ENCODE results near the gene UBE2L5.

Gene UBE2L5

DNA sequence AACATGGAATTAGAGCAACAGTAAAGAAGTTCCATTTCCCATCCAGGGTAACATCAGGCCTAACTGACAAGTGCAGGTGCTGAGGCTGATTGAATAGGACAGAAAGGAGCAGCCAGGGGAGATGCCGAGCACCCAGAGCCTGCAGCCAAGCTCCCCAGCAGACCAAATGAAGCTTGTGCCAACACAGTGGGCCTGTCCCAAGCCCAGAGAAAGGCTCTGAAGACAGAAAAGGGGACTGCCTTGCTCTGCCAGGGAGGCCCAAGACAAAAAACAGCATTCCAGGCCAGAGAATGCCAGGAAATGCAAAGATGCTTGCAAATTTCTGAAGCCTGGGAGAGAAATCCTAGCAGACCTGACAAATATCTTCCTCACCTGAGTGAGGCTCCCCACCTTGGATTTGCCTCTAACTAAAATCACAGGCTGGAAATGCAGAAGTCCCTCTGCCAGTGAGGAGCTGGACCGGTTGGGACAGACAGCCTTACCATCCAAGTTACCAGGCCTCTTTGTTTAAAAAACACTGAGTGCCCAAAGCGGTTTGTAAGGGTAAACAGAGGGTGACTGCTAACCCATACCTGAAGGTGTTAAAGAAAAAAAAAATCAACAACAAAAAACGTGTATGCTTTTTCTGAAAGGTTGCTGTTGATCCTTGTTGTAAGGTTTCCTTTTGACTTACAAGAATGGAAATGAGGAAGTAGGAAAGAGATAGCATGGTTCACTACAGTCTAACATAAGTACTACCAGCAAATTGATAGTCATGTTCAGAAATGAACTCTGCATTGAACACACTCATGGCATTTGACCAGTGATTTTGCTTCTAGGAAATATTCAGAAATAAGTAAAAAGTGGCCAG lies 55.3 kb downstream of the UBE2L5 start:
- H3K27me3 ChIP-seq (ENCODE audit: insufficient read depth, low read depth, severe bottlenecking): no peaks in the 10 kb centered on the region
- no peak for TF ChIP-seq CTCF (IDR thresholded peaks at IDR 0.05; ENCODE audit: low read depth, low read length)
- H3K36me3 ChIP-seq: no peaks in the 10 kb centered on the region
- no peaks in the 10 kb centered on the region for H3K9me3 ChIP-seq (ENCODE audit: severe bottlenecking)
- H3K27ac ChIP-seq: no peak overlapping the region
- no peak overlapping the region for H3K4me3 ChIP-seq (ENCODE audit: low read depth, low read length)
- DNase-seq: no peak
